OCI-M2 (cell line): ENCODE measurements around the gene CORO7.

ENCODE experiments used
- DNase-seq: peaks from one replicate; lab custom pipeline; 2025; ENCODE audit not compliant: unreplicated experiment; lab: John Stamatoyannopoulos, UW

Gene CORO7

DNA sequence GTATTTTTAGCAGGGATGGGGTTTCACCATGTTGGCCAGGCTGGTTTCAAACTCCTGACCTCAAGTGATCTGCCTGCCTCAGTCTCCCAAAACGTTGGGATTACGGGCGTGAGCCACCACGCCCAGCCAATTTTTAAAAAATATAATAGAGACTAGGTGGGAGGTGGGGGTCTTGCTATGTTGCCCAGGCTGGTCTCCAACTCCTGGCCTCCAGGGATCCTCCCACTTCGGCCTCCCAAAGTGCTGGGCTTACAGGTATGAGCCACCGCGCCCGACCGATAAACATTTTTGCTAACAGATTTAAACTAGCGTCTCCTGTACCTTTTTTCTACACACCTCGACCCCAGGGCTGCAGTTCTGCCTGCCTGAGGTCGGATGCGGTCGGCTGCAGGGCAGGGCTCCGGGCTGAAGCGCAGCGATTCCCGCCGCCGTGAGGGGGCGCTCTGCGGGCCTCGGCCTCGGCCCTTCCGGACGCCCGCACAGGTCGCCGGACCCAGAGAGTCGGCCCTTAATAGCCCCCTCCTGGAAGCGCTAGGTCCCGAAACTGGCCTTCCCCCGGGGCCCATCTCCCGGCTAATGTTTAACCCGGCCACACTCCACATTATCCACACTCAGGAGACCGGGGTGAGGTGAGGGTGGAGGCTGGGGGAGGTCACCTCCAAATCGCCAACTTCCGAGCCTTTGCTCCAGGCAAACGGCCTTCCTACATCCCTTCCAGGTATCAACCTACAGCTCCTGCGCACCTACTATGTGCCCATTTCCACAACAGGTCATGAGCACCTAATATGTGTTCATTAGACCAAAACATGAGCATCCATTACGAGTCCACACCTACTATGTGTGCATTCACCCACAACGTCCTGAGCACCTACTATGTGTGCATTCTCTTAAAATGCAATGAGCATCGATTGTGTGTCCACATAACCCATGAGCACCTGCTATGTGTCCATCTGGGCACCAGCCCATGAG lies 102.5 kb downstream of the CORO7 start:
- no peak for DNase-seq

DNA sequence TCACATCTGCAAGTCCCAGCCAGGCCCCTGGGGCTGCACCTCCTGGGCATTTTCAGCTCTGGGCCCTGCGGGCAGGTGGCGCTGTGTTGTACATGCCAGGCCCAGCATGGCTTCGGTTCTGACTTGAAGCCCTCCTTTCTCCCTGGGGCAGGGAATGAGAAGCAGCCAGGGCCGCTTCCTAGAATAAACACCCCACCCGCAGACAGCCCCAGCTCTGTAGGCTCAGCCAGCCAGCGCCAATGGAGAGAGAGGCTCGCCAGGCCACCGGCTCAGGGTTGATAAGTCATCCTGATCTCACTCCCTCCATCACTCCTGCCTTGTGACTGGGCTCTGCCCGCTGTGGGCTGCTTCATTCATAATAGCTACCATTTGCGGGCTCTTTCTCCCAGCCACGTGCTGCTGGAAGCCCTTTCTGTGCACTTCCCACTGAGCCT lies 106.5 kb downstream of the CORO7 start:
- DNase-seq = no peak

DNA sequence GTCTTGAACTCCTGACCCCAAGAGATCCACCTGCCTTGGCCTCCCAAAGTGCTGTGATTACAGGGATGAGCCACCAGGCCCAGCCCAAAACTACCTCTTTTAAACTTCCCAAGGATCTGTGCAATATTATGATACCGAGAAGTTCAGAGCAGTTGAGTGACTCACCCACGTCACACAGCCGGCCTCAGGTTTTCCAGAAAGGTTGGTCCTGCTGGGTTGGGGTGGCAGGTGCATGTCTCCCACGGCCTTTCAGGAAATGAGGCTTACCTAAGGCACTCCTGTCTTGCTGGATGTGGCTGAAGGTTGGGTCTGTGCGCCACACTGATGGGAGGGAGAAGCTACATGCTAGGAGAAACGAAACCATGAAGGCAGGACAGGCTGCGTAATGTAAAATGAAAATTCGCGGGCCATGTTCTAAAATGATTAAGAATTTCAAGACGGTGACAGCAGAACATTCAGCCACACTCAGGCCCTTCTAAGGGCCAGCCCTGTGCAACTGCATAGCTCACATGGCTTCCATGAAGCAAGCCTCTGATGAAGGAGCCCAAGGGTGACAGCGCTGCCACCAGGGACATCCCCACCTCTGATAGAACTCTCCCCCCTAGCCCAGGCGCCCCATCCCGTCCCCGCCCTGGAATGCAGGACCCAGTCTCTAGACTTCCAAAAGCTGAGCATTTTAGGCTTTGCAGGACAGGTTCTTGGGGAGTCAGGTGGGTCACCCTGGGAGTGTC lies 107.1 kb downstream of the CORO7 start:
- DNase-seq = no peak

DNA sequence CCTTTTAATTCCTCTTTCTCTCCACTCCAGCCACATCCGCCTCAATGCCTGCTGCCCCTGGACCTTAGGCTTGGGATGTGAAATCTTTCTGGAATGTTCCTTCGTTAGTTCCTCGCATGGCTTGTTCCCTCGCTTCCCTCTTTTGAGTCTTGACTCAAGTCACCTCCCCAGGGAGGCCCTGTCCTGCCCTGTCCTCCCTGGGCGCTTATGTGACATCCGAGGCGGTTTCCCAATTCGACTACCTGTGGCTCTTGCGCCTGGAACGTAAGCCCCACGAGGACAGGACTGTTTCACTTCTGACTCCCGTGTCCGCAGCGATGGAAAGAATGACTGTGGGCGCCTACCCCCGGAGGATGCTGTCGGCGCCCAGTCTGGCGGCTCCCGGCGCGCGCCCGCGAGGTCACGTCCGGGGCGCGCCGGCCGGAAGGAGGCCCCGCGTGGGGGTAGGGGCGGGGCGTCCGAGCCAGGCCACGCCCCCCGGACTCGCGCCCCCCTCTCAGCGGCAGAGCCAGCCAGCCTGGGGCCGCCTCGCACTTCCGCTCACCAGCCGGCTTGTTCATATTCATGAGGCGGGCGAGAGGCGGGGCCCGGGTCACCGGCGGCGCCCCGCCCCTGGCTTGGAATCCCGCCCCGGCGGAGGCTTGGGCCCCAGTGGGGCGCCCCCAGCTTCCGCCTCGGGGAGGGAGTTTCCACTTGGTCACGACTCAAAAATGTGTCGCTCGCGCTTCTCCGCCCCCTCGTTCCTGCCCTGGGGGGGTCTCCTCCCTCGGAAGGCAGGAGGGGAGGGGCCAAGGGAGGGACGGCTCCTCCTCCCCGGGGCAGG lies 109.0 kb downstream of the CORO7 start:
- peak; percentile 54 for DNase-seq

DNA sequence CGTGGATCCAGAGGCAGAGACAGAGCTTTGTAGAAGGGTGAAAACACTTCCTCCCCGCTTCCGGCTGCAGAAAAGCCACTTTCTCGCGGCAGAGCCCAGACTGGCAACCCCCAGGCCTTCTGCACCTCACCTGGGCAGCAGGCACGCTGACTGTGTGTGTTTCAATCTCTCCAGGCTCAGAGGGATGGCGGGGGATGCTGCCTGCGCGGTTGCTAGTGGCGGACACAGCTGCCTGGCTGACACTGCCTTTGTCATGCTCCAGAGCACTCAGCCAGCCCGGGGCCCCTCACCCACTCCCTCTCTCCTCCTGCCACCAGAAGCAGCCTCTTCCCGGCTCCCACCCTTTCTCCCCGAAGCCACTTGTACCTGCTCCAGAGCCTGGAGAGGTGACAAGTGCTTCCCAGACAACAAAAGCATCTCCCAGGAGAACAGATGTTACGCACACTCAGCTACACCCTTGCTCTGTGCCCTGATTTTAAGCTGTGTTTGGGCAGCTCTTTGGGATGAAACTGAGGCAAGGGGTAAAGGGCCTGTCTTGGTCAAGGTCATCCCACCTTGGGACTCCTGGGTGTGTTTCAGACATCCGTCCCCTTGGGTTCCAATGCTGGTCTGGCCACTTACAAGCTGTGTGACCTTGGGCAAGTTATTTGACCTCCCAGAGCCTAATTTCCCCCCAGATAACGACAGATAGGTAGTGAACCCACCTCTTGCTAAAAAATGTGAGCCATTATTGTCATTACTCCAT lies 109.8 kb downstream of the CORO7 start:
- no peak for DNase-seq
